Left forelimb (tissue), 1 donor: ENCODE measurements around the gene CNTNAP2.

Experiments
- DNase-seq: peaks from one replicate; pipeline ENCODE4 v3.0.0-alpha.2; 2018; ENCODE audit warnings: low spot score

Gene CNTNAP2

DNA sequence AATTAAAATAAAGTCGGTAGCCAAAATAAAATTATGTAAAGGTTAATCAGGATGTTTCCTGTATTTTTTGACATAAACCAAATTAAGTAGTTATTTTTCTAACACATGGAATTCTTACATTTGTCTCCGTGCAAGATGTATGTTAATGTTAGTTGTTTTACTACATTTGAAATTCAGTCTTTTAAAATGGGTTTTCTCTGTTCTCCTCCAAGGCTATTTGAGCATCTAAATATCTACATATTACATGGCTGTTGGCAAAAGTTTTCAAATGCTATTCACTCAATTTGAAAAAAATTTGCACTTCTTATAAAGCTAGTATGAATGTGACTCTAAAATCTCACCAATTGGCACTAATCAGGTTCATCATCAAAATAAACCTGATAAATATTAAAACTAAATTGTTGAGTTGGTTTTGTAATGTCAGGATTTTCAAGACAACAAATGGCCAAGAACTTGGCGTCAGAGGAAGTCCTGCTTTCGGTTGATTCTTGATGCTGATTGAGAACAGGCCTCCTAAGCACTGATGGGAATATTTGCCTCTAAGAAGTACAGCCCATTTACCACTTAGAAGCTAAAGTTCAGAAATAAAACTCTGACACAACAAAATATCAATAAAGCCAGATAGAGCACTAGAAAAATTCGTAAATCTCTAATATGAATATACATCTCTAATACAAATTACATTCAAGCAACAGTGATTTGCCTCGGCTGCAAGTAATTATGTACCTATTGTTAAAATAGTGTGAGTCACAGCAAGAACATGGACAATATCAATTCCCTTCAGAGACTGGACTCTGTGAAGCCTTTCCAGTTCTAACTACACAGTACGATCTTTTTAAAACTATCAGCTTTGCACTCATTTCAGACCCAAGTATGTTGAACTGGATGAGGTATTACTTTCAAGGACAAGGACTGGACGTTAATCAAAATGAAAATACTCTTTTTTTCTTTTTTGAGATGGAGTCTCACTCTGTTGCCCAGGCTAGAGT is 1740.8 kb downstream of the CNTNAP2 start:
- DNase-seq, result no peak

DNA sequence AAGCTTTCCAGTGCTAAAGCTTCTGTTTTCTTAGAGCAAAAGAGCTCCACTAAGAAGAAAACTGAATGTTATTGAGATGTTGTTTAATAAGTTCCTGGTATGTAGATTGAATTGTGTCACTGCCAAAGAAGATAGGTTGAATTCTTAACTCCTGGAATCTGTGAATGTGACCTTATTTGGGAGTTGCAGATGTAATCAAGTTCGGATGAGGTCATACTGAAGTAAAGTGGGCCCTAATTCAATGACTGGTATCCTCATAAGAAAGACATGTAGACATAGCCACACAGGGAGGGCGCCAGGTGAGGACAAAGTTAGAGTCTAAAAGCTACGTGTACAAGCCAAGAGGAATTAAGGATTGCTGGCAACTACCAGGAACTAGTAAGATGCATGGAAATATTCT is 1741.8 kb downstream of the CNTNAP2 start:
- DNase-seq, result no peak

DNA sequence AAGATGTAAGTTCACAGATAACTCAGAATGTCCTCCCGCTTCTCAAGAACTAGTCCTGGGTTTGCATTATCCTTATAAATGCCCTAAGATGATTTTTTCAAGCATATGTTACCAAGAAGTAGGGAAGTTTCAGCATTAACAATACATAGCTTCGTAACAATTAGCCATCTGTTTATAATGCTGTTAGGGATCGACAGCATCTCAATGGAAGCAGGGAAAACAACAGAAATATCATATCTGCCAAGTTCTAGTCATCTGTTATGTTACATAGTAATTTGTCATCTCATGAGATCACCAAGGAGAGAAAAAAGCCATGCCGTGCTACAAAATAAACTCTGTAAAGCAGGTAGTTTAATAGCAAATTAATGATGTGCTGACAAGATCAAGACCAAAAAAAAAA is 1742.4 kb downstream of the CNTNAP2 start:
- DNase-seq, result no peak

DNA sequence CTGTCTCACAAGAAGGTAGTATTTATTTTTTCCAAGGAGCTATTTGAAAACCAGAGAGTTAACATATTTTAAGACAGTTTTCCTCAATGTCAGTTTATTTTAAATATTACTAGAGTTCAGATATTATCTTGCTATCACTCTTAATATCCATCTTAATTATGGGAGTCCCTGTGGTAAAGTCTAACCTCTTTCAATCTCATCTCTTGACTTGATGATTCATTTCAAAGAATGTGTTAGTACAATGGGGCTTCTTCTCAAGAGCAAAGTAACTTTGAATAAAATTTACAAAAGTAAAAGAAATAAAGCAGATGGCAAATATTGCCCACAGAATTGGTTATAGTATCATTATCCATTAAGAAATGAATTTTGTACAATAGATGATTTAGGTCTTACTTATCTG is 1742.9 kb downstream of the CNTNAP2 start:
- no peak for DNase-seq

DNA sequence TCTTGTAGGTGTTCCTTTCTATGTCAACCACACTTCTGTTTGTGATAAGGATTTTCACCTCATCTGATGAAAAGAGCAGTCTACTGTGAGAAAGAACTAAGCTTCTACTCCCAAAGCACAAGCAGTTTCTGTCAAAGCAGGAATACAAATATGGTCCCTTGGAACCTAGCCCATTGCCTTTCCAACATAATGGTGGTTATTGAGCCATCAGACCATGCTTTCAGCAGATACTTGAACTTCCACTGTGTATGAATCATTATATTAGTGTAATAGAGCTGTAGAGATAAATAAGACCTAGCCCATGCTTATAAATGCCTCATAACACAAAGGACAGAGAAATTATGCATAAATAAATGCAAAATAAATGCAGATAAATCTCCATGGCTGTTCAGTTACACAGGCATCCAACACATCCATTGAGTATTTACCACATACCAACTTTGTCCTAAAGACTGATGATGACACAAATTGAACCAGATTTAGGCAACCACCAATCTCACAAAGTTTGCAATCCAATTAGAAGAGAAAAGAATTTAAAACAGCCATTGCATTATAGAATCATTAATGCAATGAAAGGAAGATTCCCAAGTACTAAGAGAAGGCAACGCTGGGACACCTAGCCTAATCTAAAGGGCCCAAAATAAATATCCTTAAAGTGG is 1744.6 kb downstream of the CNTNAP2 start:
- DNase-seq, result no peak

DNA sequence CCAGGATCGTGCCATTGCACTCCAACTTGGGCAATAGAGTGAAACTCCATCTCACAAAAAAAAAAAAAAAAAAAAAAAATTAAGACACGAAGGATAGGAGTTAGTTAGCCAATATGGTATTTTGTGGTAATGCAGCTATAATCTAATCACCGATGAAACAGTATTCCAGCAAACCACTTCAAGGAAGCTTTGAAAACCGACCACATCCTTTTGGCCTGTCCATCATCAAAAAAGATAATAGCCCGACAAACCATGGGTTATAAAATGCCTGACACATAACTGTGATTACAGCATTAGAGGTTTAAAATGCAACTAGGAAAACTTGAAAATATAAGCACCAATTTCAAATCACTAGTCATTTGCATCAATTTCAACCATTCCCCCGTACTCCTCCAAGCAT is 1745.3 kb downstream of the CNTNAP2 start:
- no peak for DNase-seq

DNA sequence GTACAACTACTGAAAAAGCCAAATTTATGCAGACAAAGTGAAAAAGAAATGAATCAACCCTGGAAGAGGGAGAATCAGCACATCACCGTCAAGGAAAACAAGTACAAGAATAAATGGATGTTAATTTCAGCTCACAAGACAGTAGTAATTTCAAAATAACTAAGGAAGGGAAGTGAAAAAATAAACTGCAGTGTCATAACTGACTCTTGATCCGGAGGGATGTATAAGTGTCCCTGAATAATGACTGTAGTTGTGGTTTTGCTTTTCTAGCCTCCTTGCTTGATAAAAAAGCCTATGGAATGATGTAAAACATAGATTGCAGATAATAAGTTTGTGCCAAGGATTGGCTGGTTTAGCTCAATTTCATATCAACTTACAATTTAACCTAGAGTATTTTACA is 1752.9 kb downstream of the CNTNAP2 start:
- DNase-seq, result no peak

DNA sequence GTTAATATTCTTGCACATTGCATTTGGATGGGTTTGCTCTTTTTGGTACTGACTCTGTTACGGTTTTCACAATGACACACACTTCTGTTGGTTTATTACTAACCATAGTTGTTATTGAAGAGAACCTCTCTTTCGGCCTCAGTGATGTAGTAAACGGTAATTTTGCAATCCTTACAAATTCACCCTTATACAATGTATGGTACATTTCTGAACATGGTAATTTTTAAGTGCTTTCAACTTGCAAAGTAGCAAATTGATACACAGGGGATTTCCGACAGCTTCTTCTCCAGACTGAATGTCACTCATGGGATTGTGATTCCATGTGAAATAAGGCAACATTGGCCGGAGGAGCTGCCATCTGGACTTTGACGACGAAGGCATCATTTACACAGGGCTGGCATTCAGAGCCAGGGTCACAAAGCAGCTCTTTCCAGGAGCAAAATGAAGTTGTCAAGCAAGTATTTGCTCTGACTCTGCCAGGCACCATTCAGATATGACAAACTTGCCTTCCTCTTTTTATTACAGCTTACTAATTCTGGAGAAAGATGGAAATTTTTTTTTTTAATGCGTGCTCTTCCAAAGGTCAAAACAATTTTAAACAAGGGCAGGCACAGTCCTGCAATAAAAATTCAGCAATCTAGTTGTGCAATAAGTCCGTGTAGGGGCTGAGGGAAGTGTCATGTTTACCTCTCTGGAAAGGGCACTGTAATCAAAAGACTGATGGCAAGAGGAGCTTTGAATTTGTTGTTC is 1762.5 kb downstream of the CNTNAP2 start:
- no peak for DNase-seq

DNA sequence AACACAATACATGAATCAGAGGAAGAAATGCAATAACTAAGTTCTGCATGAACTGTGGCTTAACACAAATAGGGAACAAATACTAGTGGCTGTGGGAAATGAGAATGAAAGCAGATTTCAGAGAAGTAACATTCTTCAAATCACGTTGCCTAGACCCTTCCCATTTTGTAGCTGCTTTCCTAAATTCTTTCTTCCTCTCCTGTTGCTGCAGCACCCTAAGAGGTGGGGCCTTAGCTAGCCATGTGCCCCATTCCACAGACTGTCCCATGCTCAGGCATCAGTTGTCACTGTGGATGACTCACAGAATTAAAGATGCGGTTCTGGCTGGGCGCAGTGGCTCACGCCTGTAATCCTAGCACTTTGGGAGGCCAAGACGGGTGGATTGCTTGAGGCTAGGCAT is 1769.3 kb downstream of the CNTNAP2 start:
- no peak for DNase-seq

DNA sequence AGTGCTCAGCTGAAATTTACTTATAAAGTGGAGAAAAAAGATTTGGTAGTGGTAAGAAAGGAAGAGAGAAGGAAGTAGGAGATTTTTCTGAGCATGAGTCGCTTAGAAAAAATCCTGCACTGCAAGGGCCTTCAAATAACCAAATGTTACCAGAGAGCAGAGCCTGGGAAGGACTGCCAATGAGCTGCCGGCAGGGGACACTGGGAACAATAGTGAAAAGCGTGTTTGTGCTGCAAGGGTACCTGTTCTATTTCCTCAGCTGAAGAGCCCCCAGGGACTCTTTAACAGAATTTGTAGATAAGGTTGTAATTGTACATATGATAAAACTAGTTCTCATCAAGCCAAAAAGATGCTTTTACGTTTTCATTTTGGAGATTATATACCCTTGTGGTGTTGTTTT is 1777.7 kb downstream of the CNTNAP2 start:
- no peak for DNase-seq

DNA sequence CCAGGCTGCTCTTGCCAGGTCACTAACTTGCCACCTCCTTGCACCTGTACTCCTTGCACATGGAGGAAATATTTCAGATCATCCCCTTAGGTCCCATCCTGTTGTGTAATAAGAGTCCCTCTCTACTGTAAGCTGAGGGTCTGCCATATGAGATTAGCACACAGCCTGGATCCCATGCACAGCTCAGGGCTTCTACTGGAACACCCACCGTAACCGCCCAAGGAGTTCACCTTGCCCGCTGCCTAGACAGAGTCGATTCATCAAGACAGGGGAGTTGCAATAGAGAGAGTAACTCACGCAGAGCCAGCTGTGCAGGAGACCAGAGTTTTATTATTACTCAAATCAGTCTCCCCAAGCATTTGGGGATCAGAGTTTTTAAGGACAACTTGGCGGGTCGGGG is 1779.5 kb downstream of the CNTNAP2 start:
- DNase-seq, result no peak

DNA sequence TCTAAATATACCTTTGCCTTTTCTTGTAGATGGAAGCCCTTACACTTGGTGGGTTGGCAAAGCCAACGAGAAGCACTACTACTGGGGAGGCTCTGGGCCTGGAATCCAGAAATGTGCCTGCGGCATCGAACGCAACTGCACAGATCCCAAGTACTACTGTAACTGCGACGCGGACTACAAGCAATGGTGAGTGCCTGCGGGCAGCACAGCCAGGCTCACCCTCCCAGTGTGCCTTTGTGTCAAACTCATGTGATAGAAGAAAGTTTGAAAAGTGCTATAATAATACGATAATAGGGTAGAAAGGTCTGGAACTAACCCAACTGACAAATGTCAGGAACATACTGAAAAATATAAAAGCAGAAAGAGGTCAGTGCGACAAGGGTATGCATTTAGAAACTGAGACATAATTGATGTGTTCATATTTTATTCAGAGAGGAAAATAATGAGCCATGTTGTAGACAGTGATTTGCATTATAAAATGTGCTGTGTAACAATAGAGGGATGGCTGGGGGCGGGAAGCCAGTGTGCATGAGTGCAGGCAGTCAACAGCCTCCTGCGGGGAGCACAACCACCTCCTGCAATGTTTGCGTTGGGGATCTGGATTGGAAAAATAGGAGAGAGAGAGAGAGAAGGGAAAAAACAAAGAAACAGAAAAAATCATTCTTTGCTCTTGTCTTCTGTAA is 1787.1 kb downstream of the CNTNAP2 start:
- DNase-seq, result no peak

DNA sequence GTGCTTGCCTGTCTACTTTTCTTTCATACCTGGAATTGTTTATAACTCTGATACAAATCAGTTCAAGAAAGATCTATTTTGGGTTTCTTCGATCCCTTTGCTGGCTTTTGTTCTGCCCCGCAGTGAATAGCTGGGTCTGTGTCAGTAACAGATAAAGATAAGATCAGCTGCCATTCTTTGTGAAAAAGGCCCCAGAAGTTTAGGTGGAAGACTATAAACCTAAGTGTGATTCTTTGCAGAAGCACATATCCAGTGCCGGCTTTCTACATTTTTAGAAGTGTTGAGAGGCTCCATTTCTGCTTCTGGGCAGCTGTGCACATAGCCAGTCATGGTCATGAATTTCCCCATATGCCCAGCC is 1787.6 kb downstream of the CNTNAP2 start:
- no peak for DNase-seq

DNA sequence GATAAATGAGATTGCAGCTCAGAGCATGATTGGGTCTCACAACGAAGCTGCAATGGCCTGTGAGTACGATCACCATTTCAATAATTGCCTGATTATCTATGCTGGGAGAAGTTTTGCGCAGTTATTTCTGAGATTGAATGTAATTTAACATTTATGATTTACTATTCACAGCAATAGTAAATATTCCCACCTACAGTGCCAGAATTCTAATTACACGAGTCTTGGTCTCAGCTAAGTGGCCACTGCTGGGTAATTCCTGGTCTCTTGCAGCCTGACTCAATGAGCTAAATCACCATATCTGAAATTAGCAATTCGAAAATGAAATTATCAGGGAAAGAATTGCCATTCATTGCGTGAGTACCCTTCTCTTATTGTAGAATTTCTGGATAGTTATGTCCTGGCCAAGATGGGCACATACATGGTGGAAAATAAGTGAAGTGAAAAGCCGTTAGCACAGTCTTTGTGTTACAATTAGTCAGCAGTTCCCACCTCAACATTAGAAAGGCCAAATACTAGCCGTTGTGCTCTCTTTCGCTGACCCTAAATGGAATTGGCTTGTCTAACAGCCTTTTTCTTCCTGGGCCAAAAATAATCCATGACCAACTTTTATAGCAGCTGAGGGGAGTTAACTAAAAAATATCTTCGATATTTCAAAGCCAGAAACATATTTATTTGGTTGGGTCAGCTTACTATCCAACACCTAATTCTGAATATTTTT is 1793.0 kb downstream of the CNTNAP2 start:
- DNase-seq, result no peak

DNA sequence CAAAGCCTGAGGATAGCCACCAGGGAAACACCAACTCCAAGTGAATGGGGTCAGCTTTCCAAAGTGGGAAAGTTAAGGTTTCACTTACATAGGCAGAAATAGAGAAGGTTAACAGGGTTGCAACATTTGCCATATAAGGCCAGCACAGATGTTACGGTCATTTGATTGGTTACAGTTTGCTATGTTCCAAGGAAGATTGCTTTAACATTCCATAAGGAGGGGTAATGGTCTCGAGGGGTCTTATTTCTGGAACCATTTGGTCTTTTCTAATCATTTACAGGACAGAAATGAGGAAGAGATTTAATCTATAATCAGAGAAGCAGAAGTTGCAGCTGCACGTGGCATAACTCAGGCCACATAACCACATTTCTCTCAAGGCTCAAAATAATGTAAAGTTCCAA is 1794.6 kb downstream of the CNTNAP2 start:
- DNase-seq, result no peak

DNA sequence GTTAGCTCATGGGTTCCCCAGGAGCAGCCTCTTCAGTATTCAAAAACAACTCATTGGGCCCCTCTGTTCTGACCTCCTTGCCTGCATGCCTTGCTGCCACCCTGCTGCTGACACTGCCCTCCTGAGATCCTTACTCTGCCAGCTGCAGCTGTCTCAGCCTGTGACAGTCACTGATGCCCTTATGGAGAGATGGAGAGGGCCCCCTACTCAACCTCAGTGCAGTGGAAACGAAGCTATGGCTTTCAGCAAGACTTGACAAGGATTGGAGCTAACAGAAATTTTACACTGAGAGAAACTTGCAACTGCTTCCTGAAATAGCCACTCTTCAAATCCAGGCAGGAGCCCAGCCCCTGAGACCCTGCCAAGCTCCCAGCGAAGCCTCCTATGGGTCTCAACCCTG is 1795.7 kb downstream of the CNTNAP2 start:
- DNase-seq, result no peak

DNA sequence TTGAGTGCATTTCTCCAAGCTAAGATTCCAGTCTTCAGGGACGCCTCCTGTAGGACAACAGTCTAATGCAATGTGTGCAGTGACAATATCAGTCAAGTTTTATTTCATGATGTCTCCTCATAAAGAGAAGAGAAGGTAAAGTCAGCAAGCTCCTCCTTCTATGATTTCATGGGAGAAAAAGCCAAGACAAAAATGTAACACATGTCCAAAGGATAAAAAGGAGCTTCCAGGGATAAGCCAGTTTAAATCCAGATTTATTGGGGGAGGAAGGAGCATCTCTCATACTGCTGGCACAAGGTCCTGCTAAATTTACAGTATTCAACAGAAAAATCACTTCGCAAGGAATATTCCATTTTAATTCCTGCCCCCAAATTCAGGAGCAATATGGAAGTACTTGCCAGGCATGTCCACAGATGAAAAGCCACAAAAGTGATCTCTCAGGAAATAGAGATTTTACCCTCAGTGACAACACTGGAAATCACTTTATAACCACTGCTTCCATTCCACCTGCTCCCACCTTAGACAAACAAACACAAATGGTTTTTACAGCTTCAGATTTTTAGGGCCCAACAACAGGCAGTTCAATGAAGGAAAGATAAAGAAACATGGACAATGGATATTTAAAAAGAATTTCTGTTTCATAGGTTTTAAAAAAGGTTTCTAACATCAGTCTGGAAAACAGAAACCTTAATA is 1796.5 kb downstream of the CNTNAP2 start:
- DNase-seq, result no peak

DNA sequence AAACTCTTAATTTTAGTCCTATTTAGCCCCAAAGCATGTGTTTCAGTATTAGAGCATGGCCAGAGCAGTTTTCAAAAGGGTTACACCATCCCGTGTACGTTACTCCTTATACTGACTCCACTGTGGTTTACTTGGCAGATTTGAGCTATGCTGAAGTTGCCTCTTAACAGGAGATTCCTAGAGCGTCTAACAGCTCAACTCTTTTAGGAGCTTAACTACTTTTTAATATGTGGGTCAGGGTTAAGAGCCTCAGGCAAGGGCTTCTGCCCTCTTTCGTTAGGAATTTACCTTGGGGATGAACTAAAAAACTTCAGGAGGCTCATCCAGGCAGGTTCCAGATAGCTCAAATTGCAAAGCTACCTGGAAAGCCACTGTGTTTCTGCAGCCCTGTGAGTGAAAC is 1799.2 kb downstream of the CNTNAP2 start:
- no peak for DNase-seq

DNA sequence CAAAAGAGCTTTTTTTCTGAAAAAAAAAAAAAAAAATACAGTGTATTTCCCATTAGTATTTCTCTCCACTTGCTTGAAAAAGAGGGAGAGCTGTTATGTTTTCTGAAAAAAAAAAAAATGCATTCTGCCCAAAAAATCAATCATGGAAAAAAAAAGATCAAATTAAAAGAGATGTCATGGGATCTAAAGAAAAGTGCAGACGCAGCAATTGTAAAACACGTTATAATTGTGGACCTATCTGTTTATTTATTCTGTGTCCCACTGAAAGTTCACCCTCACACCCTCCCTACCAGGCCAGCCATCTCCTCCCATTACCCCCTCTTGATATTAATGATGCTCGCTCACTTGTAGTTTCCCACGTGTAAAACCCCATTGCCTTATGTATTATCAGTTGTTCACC is 1800.0 kb downstream of the CNTNAP2 start:
- no peak for DNase-seq

DNA sequence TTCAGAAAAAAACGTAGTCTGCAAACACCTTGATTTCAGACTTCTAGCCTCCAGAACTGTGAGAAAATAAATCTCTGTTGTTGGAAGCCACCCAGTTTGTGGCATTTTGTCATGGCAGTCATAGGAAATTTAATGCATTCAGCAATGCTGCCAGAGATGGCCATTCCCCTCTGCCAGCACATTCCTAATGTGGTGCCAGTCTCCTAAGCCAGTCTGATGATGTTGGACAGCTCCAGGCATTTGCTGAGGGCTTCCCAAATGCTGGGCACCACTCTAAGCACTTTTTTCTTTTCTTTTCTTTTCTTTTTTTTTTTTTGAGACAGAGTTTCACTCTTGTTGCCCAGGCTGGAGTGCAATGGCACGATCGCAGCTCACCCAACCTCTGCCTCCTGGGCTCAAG is 1807.2 kb downstream of the CNTNAP2 start:
- DNase-seq, result no peak

DNA sequence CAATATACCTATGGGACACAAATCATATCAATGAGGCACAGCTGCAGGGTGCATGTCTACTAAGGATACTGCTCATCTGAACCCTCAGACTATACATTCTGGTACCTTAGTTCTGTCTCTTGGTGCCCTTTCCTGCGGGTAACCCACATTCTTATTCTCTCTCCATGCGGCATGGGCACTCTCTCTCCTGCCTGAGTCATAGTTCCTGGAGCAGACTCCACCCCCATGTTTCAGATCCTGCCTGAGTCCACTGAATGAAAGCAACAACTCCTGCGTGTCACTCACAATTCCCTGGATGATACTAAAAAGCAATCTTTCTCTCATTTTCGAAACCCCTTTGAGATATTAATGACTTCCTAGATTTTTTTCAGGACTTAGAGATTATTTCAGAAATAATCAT is 1820.8 kb downstream of the CNTNAP2 start:
- no peak for DNase-seq
